ENCODE measurements around the gene TPM1. TPM values are rescaled to one million over a fixed set of nuclear protein-coding genes. Genes with fewer than 3 reads are reported as not detected.
A peak's percentile ranks its signal among the peaks of the same experiment; 100 is the strongest.

TPM1 gene
- total RNA-seq, 1 donor from 2014 or later: 28.3 TPM

GRCh38 chr15:63043335-63044076 is 959 bp downstream of the TPM1 start:
- no peak for ATAC-seq

GRCh38 chr15:63044077-63044644 is 1.6 kb downstream of the TPM1 start:
- no peak for ATAC-seq

- ATAC-seq: no peak
Measured at GRCh38 chr15:63044645-63045464, 2.3 kb downstream of the TPM1 start.

- no peak for ATAC-seq
Measured at GRCh38 chr15:63045465-63045840, 2.9 kb downstream of the TPM1 start.

- no peak for ATAC-seq
Measured at GRCh38 chr15:63045879-63046278, 3.3 kb downstream of the TPM1 start.

GRCh38 chr15:63046917-63047760 is 4.6 kb downstream of the TPM1 start:
- ATAC-seq: no peak

- ATAC-seq: no peak
Measured at GRCh38 chr15:63047792-63048114, 5.2 kb downstream of the TPM1 start.

- peak; percentile 93 for ATAC-seq
Measured at GRCh38 chr15:63048115-63048775, 5.7 kb downstream of the TPM1 start.

GRCh38 chr15:63048776-63049665 is 6.5 kb downstream of the TPM1 start:
- ATAC-seq: peak; percentile 51

GRCh38 chr15:63049783-63050371 is 7.3 kb downstream of the TPM1 start:
- no peak for ATAC-seq

- ATAC-seq: no peak
Measured at GRCh38 chr15:63050731-63051155, 8.2 kb downstream of the TPM1 start.

GRCh38 chr15:63051156-63052066 is 8.9 kb downstream of the TPM1 start:
- ATAC-seq: no peak

- ATAC-seq: no peak
Measured at GRCh38 chr15:63052077-63052841, 9.7 kb downstream of the TPM1 start.

GRCh38 chr15:63052961-63053698 is 10.6 kb downstream of the TPM1 start:
- ATAC-seq: no peak

- no peak for ATAC-seq
Measured at GRCh38 chr15:63054281-63054683, 11.7 kb downstream of the TPM1 start.

GRCh38 chr15:63054985-63055384 is 12.4 kb downstream of the TPM1 start:
- no peak for ATAC-seq

GRCh38 chr15:63056829-63057228 is 14.3 kb downstream of the TPM1 start:
- ATAC-seq: no peak
